Activated B cell treated with CpG ODN at 0.5 μM for 24 hours (primary cell): ENCODE data around the gene SLC12A5. TPM values are rescaled to one million over a fixed set of nuclear protein-coding genes. Genes with fewer than 3 reads are reported as not detected.

Source experiments
- ATAC-seq: fragments of 200-7000 bp; cut with Tn5 transposase; one replicate; pipeline ENCODE4 v1.10.0; 2021; ENCODE audit warnings: low read depth, mild to moderate bottlenecking, moderate library complexity
- CTCF ChIA-PET: fragments of 350-600 bp; sonication (Branson Sonifier 250); formaldehyde crosslinking; loops from one replicate; lab custom pipeline; 2021; ENCODE audit warnings: antibody characterized with exemption; lab: Charles Lee
- POLR2A ChIA-PET: fragments of 350-600 bp; sonication (Branson Sonifier 250); formaldehyde crosslinking; loops from one replicate; lab custom pipeline; 2021; ENCODE audit warnings: antibody characterized with exemption; lab: Charles Lee
- DNase-seq: peaks from one replicate; pipeline ENCODE4 v3.0.0; 2022
- H3K27ac Mint-ChIP-seq: one replicate; pipeline ENCODE4 v1.8.0; 2020; ENCODE audit warnings: mixed read lengths
- H3K27me3 Mint-ChIP-seq: one replicate; pipeline ENCODE4 v1.8.0; 2021; ENCODE audit warnings: mixed read lengths
- H3K36me3 Mint-ChIP-seq: one replicate; pipeline ENCODE4 v1.8.0; 2021; ENCODE audit warnings: low read depth, mixed read lengths
- H3K4me1 Mint-ChIP-seq: one replicate; pipeline ENCODE4 v1.8.0; 2021; ENCODE audit warnings: mixed read lengths
- H3K4me3 Mint-ChIP-seq: one replicate; pipeline ENCODE4 v1.8.0; 2020; ENCODE audit warnings: mild to moderate bottlenecking, mixed read lengths
- H3K9me3 Mint-ChIP-seq: one replicate; pipeline ENCODE4 v1.8.0; 2020; ENCODE audit warnings: mixed read lengths
- CTCF ChIP-seq: fragments of 200-600 bp; IDR thresholded peaks from one replicate; pipeline ENCODE4 v1.8.0; 2022; ENCODE audit warnings: antibody characterized with exemption, mild to moderate bottlenecking
- intact Hi-C: fragments of 100-400 bp; cut with micrococcal nuclease; formaldehyde crosslinking; loops from one replicate; pipeline ENCODE4 v1.15.1; 2024
- total RNA-seq: library from RNA; stranded (reverse); gene quantifications from 2 replicates; pipeline ENCODE4 v1.2.3, GENCODE V29; 2022

SLC12A5 gene
- total RNA-seq, 1 donor from 2014 or later = not detected

- DNase-seq = no peak
- ChIA-PET CTCF (no interaction called here), POLR2A (no interaction called here)
- H3K27ac Mint-ChIP-seq = no peak overlapping the region
- no peaks in the 10 kb centered on the region for H3K9me3 Mint-ChIP-seq
- no peaks in the 10 kb centered on the region for H3K36me3 Mint-ChIP-seq
- no peaks in the 10 kb centered on the region for H3K4me1 Mint-ChIP-seq
- H3K4me3 Mint-ChIP-seq = no peak overlapping the region
- TF ChIP-seq CTCF = no peak
- intact Hi-C loops = no loop called here
- peaks cover 42% of the 10 kb centered on the region for H3K27me3 Mint-ChIP-seq
- ATAC-seq = no peak
Measured at GRCh38 chr20:46050444-46050843, 21.4 kb downstream of the SLC12A5 start.

- Mint-ChIP-seq H3K36me3 (no peaks in the 10 kb centered on the region), H3K27me3 (peaks cover 44% of the 10 kb centered on the region), H3K27ac (no peak overlapping the region), H3K4me3 (no peak overlapping the region), H3K9me3 (no peaks in the 10 kb centered on the region), H3K4me1 (no peaks in the 10 kb centered on the region)
- DNase-seq = no peak
- no peak for TF ChIP-seq CTCF
- no peak for ATAC-seq
- intact Hi-C loops = no loop called here
- POLR2A ChIA-PET = no interaction called here
- CTCF ChIA-PET = no interaction called here
Measured at GRCh38 chr20:46050885-46051284, 21.9 kb downstream of the SLC12A5 start.

GRCh38 chr20:46051556-46052308 is 22.7 kb downstream of the SLC12A5 start:
- intact Hi-C loops = no loop called here
- no peaks in the 10 kb centered on the region for H3K9me3 Mint-ChIP-seq
- no peak overlapping the region for H3K4me3 Mint-ChIP-seq
- ATAC-seq (no peak), DNase-seq (no peak)
- no peaks in the 10 kb centered on the region for H3K36me3 Mint-ChIP-seq
- POLR2A ChIA-PET = no interaction called here
- CTCF ChIA-PET = no interaction called here
- no peaks in the 10 kb centered on the region for H3K4me1 Mint-ChIP-seq
- H3K27me3 Mint-ChIP-seq = peaks cover 40% of the 10 kb centered on the region
- H3K27ac Mint-ChIP-seq = no peak overlapping the region
- TF ChIP-seq CTCF = no peak

GRCh38 chr20:46053416-46053815 is 24.4 kb downstream of the SLC12A5 start:
- TF ChIP-seq CTCF = no peak
- CTCF ChIA-PET = no interaction called here
- no peak overlapping the region for H3K4me3 Mint-ChIP-seq
- intact Hi-C loops = no loop called here
- H3K9me3 Mint-ChIP-seq = no peaks in the 10 kb centered on the region
- no peak for ATAC-seq
- H3K4me1 Mint-ChIP-seq = peaks cover 5% of the 10 kb centered on the region
- POLR2A ChIA-PET = no interaction called here
- no peaks in the 10 kb centered on the region for H3K36me3 Mint-ChIP-seq
- peaks cover 35% of the 10 kb centered on the region for H3K27me3 Mint-ChIP-seq
- no peak for DNase-seq
- no peak overlapping the region for H3K27ac Mint-ChIP-seq

- intact Hi-C loops = loop anchor here (5.0 kb wide), 1 partner anchor 42 kb away; no protein-coding TSS in a partner anchor
- Mint-ChIP-seq H3K36me3 (peaks cover 2% of the 10 kb centered on the region), H3K4me3 (no peak overlapping the region), H3K4me1 (peaks cover 15% of the 10 kb centered on the region), H3K9me3 (no peaks in the 10 kb centered on the region), H3K27me3 (peaks cover 33% of the 10 kb centered on the region), H3K27ac (no peak overlapping the region)
- no peak for DNase-seq
- no peak for TF ChIP-seq CTCF
- POLR2A ChIA-PET = no interaction called here
- CTCF ChIA-PET = no interaction called here
- ATAC-seq = no peak
Measured at GRCh38 chr20:46054606-46055005, 25.6 kb downstream of the SLC12A5 start.
